NB4 (cell line): ENCODE data around the gene CD177.

ENCODE experiments used
- POLR2A ChIP-seq: IDR thresholded peaks from 2 replicates; pipeline ENCODE4 v1.6.1; 2011; ENCODE audit warnings: mild to moderate bottlenecking; ENCODE audit not compliant: insufficient read length; ENCODE audit errors: extremely low read depth
- TF ChIP-seq, protein P1 (sequence below): IDR thresholded peaks from one replicate; pipeline ENCODE4 v1.5.1; 2012; ENCODE audit warnings: low read depth, low read length
- TF ChIP-seq, protein P2 (sequence below): IDR thresholded peaks from 2 replicates; pipeline ENCODE4 v1.6.1; 2011; ENCODE audit warnings: low read depth, low read length

DNA sequence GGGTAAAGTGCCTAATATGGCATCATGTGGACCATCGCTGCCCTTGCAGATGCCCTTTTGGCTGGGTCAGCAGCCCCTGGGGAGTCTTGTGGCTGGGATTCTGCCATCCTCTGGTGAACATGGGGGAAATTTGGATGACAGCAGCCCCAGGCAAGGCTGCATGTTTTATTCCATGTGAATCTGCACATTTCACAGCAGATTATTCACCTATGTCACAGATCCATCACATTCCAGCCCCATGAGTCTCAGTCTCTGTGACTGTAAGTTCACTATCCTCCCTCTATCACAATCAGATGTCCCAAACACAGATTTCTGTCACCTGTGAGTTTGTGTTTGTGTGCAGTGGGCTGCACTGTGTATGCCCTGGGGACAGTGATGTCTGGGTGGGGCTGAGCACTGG, 47.4 kb upstream of the CD177 start:
- TF ChIP-seq, protein P1, sequence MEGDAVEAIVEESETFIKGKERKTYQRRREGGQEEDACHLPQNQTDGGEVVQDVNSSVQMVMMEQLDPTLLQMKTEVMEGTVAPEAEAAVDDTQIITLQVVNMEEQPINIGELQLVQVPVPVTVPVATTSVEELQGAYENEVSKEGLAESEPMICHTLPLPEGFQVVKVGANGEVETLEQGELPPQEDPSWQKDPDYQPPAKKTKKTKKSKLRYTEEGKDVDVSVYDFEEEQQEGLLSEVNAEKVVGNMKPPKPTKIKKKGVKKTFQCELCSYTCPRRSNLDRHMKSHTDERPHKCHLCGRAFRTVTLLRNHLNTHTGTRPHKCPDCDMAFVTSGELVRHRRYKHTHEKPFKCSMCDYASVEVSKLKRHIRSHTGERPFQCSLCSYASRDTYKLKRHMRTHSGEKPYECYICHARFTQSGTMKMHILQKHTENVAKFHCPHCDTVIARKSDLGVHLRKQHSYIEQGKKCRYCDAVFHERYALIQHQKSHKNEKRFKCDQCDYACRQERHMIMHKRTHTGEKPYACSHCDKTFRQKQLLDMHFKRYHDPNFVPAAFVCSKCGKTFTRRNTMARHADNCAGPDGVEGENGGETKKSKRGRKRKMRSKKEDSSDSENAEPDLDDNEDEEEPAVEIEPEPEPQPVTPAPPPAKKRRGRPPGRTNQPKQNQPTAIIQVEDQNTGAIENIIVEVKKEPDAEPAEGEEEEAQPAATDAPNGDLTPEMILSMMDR: no peak
- no peak for TF ChIP-seq POLR2A
- TF ChIP-seq, protein P2, sequence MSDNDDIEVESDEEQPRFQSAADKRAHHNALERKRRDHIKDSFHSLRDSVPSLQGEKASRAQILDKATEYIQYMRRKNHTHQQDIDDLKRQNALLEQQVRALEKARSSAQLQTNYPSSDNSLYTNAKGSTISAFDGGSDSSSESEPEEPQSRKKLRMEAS: no peak
